Stimulated activated naive B cell treated with anti-CD40 and anti-IgM and Interleukin-4, amounts not matched to agents 10 μg/mL and 1 μg/mL and 100 μg/mL, for 72 hours (primary cell): ENCODE measurements around the gene DOCK6.
A peak's percentile ranks its signal among the peaks of the same experiment; 100 is the strongest.

Experiments
- ATAC-seq, 2 donors: fragments of 150-1000 bp; cut with Tn5 transposase; replicated peaks; 2 replicates each; pipeline ENCODE4 v1.10.0; 2021; ENCODE audit warnings: moderate library complexity in 1 of 2
- DNase-seq: peaks from one replicate; pipeline ENCODE4 v3.0.0; 2021
- H3K27ac Mint-ChIP-seq: one replicate; pipeline ENCODE4 v1.8.0; 2022; ENCODE audit warnings: mild to moderate bottlenecking, mixed read lengths
- H3K27me3 Mint-ChIP-seq, 2 donors: one replicate each; pipeline ENCODE4 v1.8.0; 2022; ENCODE audit warnings: mixed read lengths in 2 of 2
- H3K36me3 Mint-ChIP-seq, 2 donors: one replicate each; pipeline ENCODE4 v1.8.0; 2022; ENCODE audit warnings: mixed read lengths in 2 of 2, mild to moderate bottlenecking in 1 of 2
- H3K4me1 Mint-ChIP-seq, 2 donors: one replicate each; pipeline ENCODE4 v1.8.0; 2022; ENCODE audit warnings: mixed read lengths in 2 of 2, mild to moderate bottlenecking in 1 of 2
- H3K4me3 Mint-ChIP-seq, 2 donors: one replicate each; pipeline ENCODE4 v1.8.0; 2022; ENCODE audit warnings: mild to moderate bottlenecking in 2 of 2, mixed read lengths in 2 of 2, moderate library complexity in 1 of 2
- H3K9me3 Mint-ChIP-seq, 2 donors: one replicate each; pipeline ENCODE4 v1.8.0; 2022; ENCODE audit warnings: mixed read lengths in 2 of 2, mild to moderate bottlenecking in 1 of 2

Gene DOCK6

DNA sequence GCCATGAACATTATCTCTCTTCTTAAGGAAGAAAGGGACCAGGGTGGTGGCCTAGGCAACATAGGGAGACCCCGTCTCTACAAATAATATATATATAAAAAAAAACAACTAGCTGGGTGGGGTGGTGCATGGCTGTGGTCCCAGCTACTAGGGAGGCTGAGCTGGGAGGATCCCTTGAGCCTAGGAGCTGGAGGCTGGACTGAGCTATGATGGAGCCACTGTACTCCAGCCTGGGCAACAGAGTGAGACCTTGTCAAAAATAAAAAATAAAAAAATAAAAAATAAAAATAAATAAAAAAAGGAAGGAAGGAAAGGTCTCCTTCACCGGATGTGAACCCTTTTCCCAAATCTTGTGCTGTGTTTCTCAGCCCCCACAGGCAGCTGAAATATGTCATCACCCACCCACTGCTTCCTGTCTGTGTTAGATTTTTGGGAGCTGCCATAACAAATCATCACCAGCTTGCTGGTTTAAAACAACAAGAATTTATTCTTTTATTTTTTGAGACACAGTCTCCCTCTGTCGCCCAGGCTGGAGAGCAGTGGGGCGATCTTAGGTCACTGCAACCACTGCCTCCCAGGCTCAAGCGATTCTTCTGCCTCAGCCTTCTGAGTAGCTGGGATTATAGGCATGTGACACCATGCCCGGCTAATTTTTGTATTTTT lies 24.1 kb upstream of the DOCK6 start:
- DNase-seq (no peak), ATAC-seq (no peak)
- no peaks in the 10 kb centered on the region for H3K36me3 Mint-ChIP-seq
- H3K4me3 Mint-ChIP-seq, result no peak overlapping the region
- no peak overlapping the region for H3K27ac Mint-ChIP-seq
- no peaks in the 10 kb centered on the region for H3K9me3 Mint-ChIP-seq
- no peaks in the 10 kb centered on the region for H3K4me1 Mint-ChIP-seq
- H3K27me3 Mint-ChIP-seq, result peaks cover 17 to 40% of the 10 kb centered on the region in 2 donors

DNA sequence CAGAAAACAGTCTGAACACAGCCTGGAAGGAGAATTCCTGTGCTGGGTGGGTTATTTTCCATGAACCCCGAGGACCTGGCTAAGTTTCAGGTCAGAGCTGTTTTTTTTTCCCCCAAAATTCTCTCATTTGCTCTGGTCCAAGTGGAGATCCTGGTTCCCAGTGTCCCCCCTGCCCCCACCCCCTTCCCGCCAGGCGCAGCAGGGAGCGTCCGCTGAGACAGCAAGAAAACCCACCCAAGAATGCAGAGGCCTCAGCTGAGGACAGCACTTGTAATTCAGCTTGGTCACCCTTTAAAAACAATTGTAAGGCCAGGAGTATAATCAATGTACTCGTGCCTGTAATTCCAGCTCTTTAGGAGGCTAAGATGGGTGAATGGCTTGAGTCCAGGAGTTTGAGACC lies 22.2 kb upstream of the DOCK6 start:
- H3K4me1 Mint-ChIP-seq, result peaks cover 3 to 4% of the 10 kb centered on the region in 2 donors
- ATAC-seq, result no peak
- H3K4me3 Mint-ChIP-seq, result no peak overlapping the region
- peaks cover 0 to 2% of the 10 kb centered on the region in 2 donors for H3K9me3 Mint-ChIP-seq
- no peak overlapping the region for H3K27ac Mint-ChIP-seq
- no peak for DNase-seq
- peaks cover 2 to 3% of the 10 kb centered on the region in 2 donors for H3K36me3 Mint-ChIP-seq
- peaks cover 21 to 46% of the 10 kb centered on the region in 2 donors for H3K27me3 Mint-ChIP-seq

DNA sequence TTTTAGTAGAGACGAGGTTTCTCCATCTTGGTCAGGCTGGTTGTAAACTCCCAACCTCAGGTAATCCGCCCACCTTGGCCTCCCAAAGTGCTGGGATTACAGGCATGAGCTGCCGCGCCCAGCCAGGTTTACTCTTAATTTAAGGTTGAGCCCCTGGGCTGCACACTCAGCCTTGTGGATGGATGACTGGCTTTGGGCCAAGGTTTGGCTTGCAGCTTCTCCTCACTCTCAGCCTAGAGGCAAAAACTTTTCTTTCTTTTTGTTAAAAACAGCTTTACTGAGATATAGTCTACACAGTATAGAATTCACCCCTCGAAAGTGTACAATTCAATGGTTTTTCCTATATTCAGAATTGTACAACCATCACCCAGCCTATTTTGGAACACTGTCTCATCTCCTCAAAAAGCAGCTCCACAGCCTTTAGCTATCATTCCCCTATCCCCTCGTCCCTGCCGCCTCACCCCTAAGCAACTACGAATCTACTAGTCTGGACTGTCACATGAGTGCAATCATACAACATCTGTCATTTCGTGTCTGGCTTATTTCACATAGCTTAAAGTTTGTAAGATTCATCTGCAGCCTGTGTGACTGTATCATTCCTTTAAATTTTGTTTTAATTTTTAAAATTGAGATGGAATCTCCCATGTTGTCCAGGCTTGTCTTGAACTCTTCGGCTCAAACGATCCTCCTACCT lies 19.2 kb upstream of the DOCK6 start:
- H3K4me3 Mint-ChIP-seq, result no peak overlapping the region
- peaks cover 24 to 49% of the 10 kb centered on the region in 2 donors for H3K27me3 Mint-ChIP-seq
- no peak for DNase-seq

DNA sequence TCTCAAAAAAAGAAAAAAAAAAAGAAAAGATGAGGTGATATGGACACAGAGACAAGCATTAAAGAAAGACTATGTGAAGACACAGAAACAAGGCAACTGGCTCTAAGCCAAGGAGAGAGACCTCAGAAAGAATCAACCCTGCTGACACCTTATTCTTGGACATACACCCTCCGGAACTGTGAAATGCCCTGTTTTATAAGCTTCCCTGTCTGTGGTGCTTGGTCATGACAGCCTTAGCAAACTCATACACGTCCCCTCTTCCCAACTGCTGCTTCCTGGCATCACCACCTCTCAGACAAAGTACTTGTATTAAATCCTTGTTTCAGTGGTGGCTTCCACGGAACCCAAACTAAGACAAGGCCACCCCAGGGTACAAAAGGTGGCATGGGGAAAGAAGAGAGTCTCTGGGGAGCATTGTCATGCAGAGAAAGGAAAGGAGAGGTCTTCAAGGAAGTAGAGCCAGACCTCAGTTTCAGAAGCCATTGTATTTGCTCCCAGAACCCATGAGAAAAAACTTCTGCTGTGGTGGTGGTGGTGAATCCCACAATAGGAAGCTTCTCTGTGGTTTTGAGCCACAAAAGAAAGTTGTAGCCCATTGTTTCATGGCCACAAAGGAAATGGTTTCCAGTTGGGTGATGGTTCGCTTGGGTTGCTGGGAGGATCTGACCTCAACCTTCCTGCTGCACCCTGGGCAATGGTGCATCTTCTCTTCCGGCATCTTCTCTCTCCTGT lies 17.3 kb upstream of the DOCK6 start:
- no peak overlapping the region for H3K27ac Mint-ChIP-seq
- DNase-seq, result no peak
- peaks cover 29 to 50% of the 10 kb centered on the region in 2 donors for H3K27me3 Mint-ChIP-seq

More for the DNA sequence above, 19.2 kb upstream of the DOCK6 start:
- ATAC-seq, result no peak
- Mint-ChIP-seq H3K36me3 (peaks cover 3 to 4% of the 10 kb centered on the region in 2 donors), H3K9me3 (peaks cover 0 to 8% of the 10 kb centered on the region in 2 donors), H3K27ac (no peak overlapping the region), H3K4me1 (peaks cover 5 to 8% of the 10 kb centered on the region in 2 donors)

DNA sequence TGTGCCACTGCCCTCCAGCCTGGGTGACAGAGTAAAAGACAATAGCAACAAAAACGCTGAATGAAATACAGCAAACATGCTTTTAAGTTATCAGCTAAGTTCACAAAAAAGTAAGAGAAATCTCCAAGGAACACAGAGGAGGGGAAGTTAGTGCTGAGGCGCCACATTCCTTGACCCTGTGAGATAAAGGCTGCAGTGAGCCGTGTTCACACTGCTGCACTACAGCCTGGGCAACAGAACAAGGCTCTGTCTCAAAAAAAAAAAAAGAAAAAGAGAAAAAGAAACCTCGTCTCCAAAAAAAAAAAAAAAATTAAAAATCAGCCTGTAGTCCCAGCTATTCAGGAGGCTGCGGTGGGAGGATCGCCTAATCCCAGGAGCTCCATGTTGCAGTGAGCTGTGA lies 16.3 kb upstream of the DOCK6 start:
- peaks cover 0 to 8% of the 10 kb centered on the region in 2 donors for H3K9me3 Mint-ChIP-seq
- DNase-seq (no peak), ATAC-seq (no peak)
- peaks cover 5 to 8% of the 10 kb centered on the region in 2 donors for H3K4me1 Mint-ChIP-seq
- H3K27ac Mint-ChIP-seq, result no peak overlapping the region
- peaks cover 34 to 47% of the 10 kb centered on the region in 2 donors for H3K27me3 Mint-ChIP-seq
- H3K4me3 Mint-ChIP-seq, result no peak overlapping the region
- peaks cover 3 to 4% of the 10 kb centered on the region in 2 donors for H3K36me3 Mint-ChIP-seq

More for the DNA sequence above, 17.3 kb upstream of the DOCK6 start:
- Mint-ChIP-seq H3K36me3 (peaks cover 3 to 4% of the 10 kb centered on the region in 2 donors), H3K9me3 (peaks cover 0 to 8% of the 10 kb centered on the region in 2 donors), H3K4me3 (peak overlapping the region; percentile 30 to 39), H3K4me1 (peaks cover 5 to 8% of the 10 kb centered on the region in 2 donors)
- peak; percentile 58 to 76 for ATAC-seq

DNA sequence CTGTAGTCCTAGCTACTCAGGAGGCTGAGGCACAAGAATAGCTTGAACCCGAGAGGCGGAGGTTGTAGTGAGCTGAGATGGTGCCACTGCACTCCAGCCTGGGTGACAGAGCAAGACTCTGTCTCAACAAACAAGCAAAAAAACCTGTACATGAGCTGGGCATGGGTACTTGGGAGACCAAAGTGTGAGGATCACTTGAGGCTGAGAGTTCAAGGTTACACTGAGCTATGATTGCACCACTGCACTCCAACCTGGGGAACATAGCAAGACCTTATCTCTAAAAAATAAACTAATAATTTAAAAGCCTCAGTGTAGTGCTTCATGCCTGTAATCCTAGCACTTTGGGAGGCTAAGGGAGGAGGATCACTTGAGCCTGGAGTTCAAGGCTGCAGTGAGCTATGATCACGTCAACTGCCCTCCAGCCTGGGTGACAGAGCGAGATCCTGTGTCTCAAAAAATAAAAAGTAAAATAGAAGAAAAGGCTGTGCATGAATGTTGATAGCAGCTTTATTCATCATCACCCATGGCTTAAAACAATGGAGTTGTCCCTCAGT lies 12.3 kb upstream of the DOCK6 start:
- no peak overlapping the region for H3K27ac Mint-ChIP-seq
- H3K36me3 Mint-ChIP-seq, result peaks cover under 1 to 3% of the 10 kb centered on the region in 2 donors
- no peak overlapping the region for H3K4me3 Mint-ChIP-seq
- peaks cover 30 to 33% of the 10 kb centered on the region in 2 donors for H3K27me3 Mint-ChIP-seq
- peaks cover 0 to 6% of the 10 kb centered on the region in 2 donors for H3K9me3 Mint-ChIP-seq
- H3K4me1 Mint-ChIP-seq, result peaks cover 4 to 5% of the 10 kb centered on the region in 2 donors
- DNase-seq (no peak), ATAC-seq (no peak)

DNA sequence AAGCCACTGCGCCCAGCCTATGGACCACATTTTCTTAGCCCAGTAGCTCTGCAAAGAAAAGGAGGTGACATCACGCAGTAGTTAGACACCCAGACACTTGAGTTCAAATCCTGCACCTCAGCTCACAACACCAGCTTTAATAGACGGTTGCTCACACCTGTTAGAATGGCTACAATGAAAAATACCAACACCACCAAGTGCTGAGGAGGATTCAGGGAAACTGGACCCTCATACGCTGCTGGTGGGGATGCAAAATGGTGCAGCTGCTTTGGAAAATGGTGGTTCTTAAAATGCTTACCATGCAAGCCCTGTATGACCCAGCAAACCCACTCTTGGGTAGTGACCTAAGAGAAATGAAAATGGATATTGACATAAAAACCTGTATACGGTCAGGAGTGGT lies 11.7 kb upstream of the DOCK6 start:
- peaks cover 0 to 3% of the 10 kb centered on the region in 2 donors for H3K4me1 Mint-ChIP-seq
- no peak overlapping the region for H3K4me3 Mint-ChIP-seq
- H3K27me3 Mint-ChIP-seq, result peaks cover 30 to 32% of the 10 kb centered on the region in 2 donors
- no peak overlapping the region for H3K27ac Mint-ChIP-seq
- no peak for DNase-seq
- peaks cover 0 to 6% of the 10 kb centered on the region in 2 donors for H3K9me3 Mint-ChIP-seq
- peaks cover 0 to 2% of the 10 kb centered on the region in 2 donors for H3K36me3 Mint-ChIP-seq
- no peak for ATAC-seq

DNA sequence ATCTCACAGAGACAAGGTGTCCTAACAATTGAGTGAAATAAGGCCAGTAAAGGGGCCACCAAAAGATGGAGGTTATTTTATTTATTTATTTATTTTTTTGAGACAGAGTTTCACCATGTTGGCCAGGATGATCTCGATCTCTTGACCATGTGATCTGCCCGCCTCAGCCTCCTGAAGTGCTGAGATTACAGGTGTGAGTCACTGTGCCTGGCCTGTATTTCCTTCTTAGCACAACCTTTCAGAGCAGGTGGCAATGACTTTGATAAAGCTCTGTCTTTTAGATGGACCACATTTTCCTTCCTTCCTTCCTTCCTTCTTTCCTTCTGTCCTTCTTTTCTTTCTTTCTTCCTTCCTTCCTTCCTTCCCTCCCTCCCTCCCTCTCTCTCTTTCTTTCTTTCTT lies 11.0 kb upstream of the DOCK6 start:
- Mint-ChIP-seq H3K4me3 (no peak overlapping the region), H3K4me1 (peaks cover 0 to 3% of the 10 kb centered on the region in 2 donors), H3K27me3 (peaks cover 35 to 36% of the 10 kb centered on the region in 2 donors), H3K9me3 (peaks cover 0 to 6% of the 10 kb centered on the region in 2 donors), H3K36me3 (peaks cover 0 to 2% of the 10 kb centered on the region in 2 donors), H3K27ac (no peak overlapping the region)
- ATAC-seq (no peak), DNase-seq (no peak)

DNA sequence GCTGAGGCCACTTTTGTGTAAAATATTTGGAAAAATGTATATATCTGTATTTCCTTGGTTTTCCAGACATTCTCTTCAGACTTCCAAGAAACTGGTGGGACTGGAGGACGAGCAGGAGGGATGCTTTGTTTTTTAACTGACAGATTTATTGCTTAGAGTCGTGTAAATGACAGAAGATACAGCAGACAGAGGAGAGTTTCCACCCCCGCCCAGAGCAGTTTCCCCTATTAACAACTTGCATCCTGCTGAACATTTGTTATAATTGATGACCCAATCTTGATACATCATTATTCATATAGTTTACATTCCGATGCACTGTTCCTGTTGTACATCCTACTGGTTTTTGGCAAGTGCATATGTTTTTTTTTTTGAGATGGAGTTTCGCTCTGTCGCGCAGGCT lies 7.1 kb upstream of the DOCK6 start:
- peaks cover 0 to 3% of the 10 kb centered on the region in 2 donors for H3K4me1 Mint-ChIP-seq
- DNase-seq (no peak), ATAC-seq (no peak)
- no peak overlapping the region for H3K27ac Mint-ChIP-seq
- H3K27me3 Mint-ChIP-seq, result peaks cover 37 to 45% of the 10 kb centered on the region in 2 donors
- no peaks in the 10 kb centered on the region for H3K9me3 Mint-ChIP-seq
- H3K4me3 Mint-ChIP-seq, result no peak overlapping the region
- H3K36me3 Mint-ChIP-seq, result no peaks in the 10 kb centered on the region

DNA sequence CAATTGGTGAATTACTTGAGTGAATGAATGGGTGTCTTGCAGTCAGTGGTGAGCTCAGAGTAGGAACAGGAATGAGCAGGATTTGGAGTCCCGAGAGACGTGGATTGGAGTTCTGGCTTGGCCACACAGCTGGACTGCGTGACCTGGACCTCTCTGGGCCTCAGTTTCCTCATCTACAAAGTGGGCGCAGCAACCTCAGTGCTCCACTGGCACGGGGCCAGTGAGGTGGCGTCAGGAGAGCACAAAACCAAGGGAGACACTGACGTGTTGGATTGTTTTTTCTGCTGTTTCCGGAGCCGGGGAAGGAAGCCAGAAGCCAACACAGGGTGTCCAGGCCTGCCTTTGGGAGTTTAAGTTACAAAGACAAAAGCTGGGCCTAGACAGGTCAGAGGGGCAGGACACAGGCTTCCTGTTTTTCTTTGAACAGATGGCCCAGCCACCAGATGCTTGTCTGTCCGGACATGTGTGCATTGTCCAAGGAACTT lies 6.5 kb upstream of the DOCK6 start:
- Mint-ChIP-seq H3K27me3 (peaks cover 40 to 50% of the 10 kb centered on the region in 2 donors), H3K4me1 (peaks cover 0 to 3% of the 10 kb centered on the region in 2 donors), H3K9me3 (no peaks in the 10 kb centered on the region), H3K27ac (no peak overlapping the region), H3K36me3 (no peaks in the 10 kb centered on the region), H3K4me3 (no peak overlapping the region)
- DNase-seq (no peak), ATAC-seq (no peak)

DNA sequence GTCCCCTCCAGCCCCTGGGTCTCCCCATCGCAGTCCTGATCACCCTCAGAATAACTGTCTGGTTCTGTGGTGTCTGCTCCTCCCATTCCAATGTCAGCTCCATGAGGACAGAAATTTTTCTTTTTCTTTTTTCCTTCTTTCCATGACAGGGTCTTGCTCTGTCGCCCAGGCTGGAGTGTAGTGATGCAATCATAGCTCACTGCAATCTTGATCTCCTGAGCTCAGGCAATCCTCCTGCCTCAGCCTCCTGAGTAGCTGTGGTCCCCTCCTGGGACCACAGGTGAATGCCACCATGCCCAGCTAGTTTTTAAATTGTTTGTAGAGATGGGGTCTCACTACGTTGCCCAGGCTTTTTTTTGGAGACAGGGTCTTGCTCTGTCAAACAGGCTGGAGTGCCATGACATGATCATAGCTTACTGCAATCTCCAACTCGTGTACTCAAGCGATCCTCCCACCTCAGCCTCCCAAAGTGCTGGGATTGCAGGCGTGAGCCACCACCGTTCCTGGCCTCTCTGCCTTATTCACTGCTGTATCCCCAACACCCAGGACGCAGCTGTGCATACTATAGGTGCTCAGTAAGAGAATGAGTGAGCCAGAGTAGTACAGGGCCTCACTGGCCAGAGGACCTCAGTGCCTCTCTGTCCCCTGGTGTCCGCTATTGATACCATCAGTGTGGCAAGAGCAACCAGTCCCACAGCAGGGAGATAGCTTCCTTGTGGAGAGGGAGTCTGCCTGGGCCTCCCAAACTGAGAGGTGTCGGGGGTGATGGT lies 5.2 kb upstream of the DOCK6 start:
- Mint-ChIP-seq H3K27ac (no peak overlapping the region), H3K4me1 (peaks cover 0 to 2% of the 10 kb centered on the region in 2 donors), H3K27me3 (peaks cover 43 to 59% of the 10 kb centered on the region in 2 donors), H3K36me3 (no peaks in the 10 kb centered on the region), H3K4me3 (no peak overlapping the region), H3K9me3 (no peaks in the 10 kb centered on the region)
- ATAC-seq, result no peak
- DNase-seq, result no peak

DNA sequence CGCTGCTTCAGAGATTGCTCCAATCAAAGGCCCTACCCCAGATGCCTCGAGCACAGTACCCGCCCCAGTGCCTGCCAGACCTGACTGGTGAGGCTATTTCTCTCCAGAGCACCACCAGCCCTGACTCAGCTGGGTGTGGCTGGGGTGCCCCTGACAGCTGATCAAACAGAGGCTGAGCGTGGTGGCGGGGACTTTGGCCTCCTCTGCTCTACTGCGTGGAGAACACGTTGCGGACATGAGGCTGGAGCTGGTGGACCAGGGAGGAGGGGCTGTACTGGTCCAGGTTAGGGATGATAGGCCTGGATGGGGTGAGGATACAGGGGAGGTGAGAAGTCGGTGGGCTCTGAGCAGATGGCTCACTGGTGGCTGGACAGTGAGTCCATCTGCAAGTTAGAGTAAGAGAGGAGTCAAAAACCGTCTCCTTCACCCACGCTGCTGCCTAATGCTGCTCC lies 3.5 kb upstream of the DOCK6 start:
- H3K27ac Mint-ChIP-seq, result no peak overlapping the region
- H3K9me3 Mint-ChIP-seq, result no peaks in the 10 kb centered on the region
- H3K27me3 Mint-ChIP-seq, result peaks cover 55 to 71% of the 10 kb centered on the region in 2 donors
- H3K4me1 Mint-ChIP-seq, result peaks cover 2 to 4% of the 10 kb centered on the region in 2 donors
- ATAC-seq (no peak), DNase-seq (no peak)
- H3K4me3 Mint-ChIP-seq, result no peak overlapping the region
- H3K36me3 Mint-ChIP-seq, result no peaks in the 10 kb centered on the region

DNA sequence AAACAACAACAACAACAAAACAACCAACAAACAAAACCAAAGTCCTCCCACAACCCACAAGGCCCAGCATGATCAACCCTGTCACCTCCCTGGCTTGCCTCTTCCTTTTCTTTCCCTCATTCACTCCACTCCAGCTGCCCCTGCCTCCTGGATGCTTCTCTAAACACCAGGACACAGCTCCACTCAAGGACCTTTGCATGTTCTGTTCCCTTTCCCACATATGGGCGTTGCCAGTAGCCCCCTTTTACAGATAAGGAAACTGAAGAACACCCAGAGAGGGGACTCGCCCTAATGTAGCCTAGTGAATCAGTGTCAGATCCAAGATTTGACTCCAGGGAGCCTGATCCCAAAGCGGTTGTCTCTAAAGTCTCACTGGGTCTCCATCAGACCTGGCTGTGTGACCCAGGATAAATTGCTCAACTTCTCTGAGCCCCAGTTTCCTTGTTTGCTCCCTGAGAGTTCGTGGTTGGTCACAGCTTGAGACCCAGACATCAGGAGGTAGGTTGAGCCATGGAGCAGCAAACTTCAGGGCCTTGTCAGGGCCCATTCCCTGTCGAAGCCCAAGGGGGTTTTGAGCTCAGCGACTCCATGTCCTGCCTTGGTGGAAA lies 3.0 kb upstream of the DOCK6 start:
- Mint-ChIP-seq H3K27ac (peak overlapping the region; percentile 67), H3K4me3 (no peak overlapping the region), H3K4me1 (peaks cover 2 to 4% of the 10 kb centered on the region in 2 donors)

More for the DNA sequence above, 3.0 kb upstream of the DOCK6 start:
- DNase-seq (no peak), ATAC-seq (no peak)
- Mint-ChIP-seq H3K36me3 (no peaks in the 10 kb centered on the region), H3K9me3 (no peaks in the 10 kb centered on the region), H3K27me3 (peaks cover 55 to 75% of the 10 kb centered on the region in 2 donors)
